ENCODE data around the gene TAS1R3.

DNA sequence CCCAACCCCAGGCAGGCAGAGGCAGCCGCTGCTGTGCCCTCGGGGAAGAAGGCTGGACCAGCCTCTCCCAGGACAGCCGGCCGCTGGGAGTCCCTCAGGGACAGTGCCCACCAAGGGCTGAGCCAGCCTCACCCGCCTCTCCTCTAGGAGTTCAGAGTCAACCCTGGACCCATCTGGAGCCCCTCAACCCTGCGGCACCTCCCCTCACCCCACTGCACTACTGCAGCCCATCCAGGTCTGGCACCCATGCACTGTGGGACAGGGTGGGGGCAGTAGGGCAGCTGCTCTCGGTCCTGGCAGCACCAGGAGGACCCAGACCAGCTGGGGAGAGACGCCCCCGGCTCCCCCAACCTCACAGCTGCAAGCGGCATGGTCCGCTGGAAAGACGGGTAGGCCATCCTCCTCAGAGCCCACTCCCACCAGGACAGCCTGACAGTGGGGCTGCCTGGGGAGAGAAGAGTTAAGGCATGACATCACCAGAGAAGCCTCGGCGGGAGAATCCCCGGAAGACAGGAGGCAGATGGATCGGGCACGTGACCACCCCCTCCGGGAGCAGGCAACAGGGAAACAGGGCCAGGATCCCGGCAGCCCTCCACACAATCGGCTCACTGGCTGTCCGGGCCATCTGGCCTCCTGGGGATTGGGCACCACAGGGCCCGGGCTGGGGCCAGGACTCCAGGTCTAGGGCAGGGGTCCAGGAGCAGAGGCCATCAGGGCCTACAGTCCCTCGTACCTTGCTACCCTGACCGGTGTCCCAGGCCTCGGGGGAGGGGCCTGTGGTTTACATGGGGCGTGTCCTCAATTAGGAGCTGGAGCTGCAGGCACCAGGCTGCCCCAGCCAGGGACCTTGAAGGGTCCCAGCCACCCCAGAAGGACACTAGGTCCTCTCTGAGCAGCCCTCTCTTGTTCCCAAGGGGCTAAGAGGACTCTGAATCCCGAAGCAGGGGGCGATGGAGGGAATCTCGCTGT lies 26.5 kb upstream of the TAS1R3 start:
- TF ChIP-seq, protein P1, sequence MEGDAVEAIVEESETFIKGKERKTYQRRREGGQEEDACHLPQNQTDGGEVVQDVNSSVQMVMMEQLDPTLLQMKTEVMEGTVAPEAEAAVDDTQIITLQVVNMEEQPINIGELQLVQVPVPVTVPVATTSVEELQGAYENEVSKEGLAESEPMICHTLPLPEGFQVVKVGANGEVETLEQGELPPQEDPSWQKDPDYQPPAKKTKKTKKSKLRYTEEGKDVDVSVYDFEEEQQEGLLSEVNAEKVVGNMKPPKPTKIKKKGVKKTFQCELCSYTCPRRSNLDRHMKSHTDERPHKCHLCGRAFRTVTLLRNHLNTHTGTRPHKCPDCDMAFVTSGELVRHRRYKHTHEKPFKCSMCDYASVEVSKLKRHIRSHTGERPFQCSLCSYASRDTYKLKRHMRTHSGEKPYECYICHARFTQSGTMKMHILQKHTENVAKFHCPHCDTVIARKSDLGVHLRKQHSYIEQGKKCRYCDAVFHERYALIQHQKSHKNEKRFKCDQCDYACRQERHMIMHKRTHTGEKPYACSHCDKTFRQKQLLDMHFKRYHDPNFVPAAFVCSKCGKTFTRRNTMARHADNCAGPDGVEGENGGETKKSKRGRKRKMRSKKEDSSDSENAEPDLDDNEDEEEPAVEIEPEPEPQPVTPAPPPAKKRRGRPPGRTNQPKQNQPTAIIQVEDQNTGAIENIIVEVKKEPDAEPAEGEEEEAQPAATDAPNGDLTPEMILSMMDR (IDR thresholded peaks at IDR 0.05; ENCODE audit: insufficient read depth, low read length), result no peak
- TF ChIP-seq SPI1 (IDR thresholded peaks at IDR 0.05; ENCODE audit: borderline replicate concordance, low read depth) (no peak), POLR2AphosphoS5 (IDR thresholded peaks at IDR 0.05; ENCODE audit: low read depth) (no peak), GABPA (IDR thresholded peaks at IDR 0.05; ENCODE audit: low read depth) (no peak)

All from HL-60 (cell line).